Ishikawa (cell line): Measurements from ENCODE around the gene SDK1.

Source experiments
- EP300 ChIP-seq: IDR thresholded peaks from 2 replicates; pipeline ENCODE4 v1.6.1; 2012; ENCODE audit warnings: borderline replicate concordance
- MAX ChIP-seq: IDR thresholded peaks from 2 replicates; pipeline ENCODE4 v1.6.1; 2012
- RAD21 ChIP-seq: IDR thresholded peaks from 2 replicates; pipeline ENCODE4 v1.6.1; 2012; ENCODE audit warnings: low read depth
- REST ChIP-seq: IDR thresholded peaks from 2 replicates; pipeline ENCODE4 v1.6.1; 2012; ENCODE audit warnings: low read depth, mild to moderate bottlenecking
- YY1 ChIP-seq: IDR thresholded peaks from 2 replicates; pipeline ENCODE4 v1.6.1; 2012; ENCODE audit warnings: low read depth
- TF ChIP-seq, protein P1 (sequence below): IDR thresholded peaks from 2 replicates; pipeline ENCODE4 v1.6.1; 2012

DNA sequence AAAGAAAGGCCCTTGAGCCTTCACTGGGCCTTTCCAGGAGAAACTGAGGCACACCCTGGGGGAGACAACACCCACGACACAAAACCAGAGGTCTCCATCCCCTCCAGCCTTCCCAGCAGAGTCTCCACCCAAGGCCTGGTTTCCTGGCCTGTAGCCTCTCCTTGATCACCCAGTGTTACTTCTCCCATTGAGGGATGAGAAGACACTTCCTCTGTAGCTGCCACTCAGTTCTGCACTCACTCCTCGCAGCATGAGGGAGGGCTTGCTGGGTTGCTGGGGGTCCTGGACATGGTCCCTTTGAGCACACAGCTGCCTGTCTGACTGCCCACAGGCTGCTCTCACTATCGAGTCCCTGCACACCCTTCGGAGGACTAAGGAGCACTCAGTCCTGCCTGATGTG lies 943.0 kb downstream of the SDK1 start:
- TF ChIP-seq REST (no peak), EP300 (no peak), YY1 (no peak), RAD21 (no peak), MAX (no peak)
- TF ChIP-seq, protein P1, sequence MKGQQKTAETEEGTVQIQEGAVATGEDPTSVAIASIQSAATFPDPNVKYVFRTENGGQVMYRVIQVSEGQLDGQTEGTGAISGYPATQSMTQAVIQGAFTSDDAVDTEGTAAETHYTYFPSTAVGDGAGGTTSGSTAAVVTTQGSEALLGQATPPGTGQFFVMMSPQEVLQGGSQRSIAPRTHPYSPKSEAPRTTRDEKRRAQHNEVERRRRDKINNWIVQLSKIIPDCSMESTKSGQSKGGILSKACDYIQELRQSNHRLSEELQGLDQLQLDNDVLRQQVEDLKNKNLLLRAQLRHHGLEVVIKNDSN: no peak
